GM12892 (cell line): ENCODE results near the gene FOXJ3.

Source experiments
- POLR2A ChIP-seq: IDR thresholded peaks from 2 replicates; pipeline ENCODE4 v1.6.1; 2011; ENCODE audit warnings: low read depth, low read length, control low read depth
- POLR2AphosphoS5 ChIP-seq: IDR thresholded peaks from 2 replicates; pipeline ENCODE4 v1.6.1; 2011; ENCODE audit warnings: low read depth, low read length, control low read depth
- TAF1 ChIP-seq: IDR thresholded peaks from 2 replicates; pipeline ENCODE4 v1.6.1; 2011; ENCODE audit warnings: low read depth, mild to moderate bottlenecking, control low read depth, low read length, borderline replicate concordance

- no peak for TF ChIP-seq POLR2AphosphoS5
- TF ChIP-seq POLR2A: no peak
- no peak for TF ChIP-seq TAF1
These were observed 10.0 kb downstream of the FOXJ3 start for GRCh38 chr1:42325014-42325402.
